Omental fat pad (tissue), 4 donors: ENCODE data around the gene SIRPD. TPM values are rescaled to one million over a fixed set of nuclear protein-coding genes. Genes with fewer than 3 reads are reported as not detected.
"Not testable (repeated sequence)": the region's sequence is repeated elsewhere in the genome, so short reads cannot be mapped to it uniquely, and the experiment has no call there.

Source experiments
- ATAC-seq: fragments of 150-250 bp; one replicate; pipeline ENCODE4 v1.9.1; 2016; ENCODE audit warnings: mild to moderate bottlenecking, moderate library complexity; ENCODE audit not compliant: low FRiP score
- DNase-seq: peaks from one replicate; pipeline ENCODE4 v3.0.0-alpha.2; 2019; ENCODE audit warnings: low spot score
- total RNA-seq, 4 donors: library from RNA; depleted of rRNA; stranded (reverse); fragments of >200 nt; gene quantifications; one replicate each; pipeline ENCODE4 v1.1.0, GENCODE V29; 2016
- TF ChIP-seq, protein P1 (sequence below), 3 donors: fragments of 450-650 bp; IDR thresholded peaks; one replicate each; pipeline ENCODE4 v1.5.1; 2016 to 2017; ENCODE audit warnings: antibody characterized with exemption in 3 of 3, mild to moderate bottlenecking in 3 of 3, moderate library complexity in 2 of 3

The SIRPD gene
- total RNA-seq, 4 donors from 2014 or later = 0.96 to 1.1 TPM; not detected in 2

GRCh38 chr20:1577906-1578305, 20.4 kb upstream of the SIRPD start:
- TF ChIP-seq, protein P1, sequence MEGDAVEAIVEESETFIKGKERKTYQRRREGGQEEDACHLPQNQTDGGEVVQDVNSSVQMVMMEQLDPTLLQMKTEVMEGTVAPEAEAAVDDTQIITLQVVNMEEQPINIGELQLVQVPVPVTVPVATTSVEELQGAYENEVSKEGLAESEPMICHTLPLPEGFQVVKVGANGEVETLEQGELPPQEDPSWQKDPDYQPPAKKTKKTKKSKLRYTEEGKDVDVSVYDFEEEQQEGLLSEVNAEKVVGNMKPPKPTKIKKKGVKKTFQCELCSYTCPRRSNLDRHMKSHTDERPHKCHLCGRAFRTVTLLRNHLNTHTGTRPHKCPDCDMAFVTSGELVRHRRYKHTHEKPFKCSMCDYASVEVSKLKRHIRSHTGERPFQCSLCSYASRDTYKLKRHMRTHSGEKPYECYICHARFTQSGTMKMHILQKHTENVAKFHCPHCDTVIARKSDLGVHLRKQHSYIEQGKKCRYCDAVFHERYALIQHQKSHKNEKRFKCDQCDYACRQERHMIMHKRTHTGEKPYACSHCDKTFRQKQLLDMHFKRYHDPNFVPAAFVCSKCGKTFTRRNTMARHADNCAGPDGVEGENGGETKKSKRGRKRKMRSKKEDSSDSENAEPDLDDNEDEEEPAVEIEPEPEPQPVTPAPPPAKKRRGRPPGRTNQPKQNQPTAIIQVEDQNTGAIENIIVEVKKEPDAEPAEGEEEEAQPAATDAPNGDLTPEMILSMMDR (IDR thresholded peaks at IDR 0.05) = no peak
- DNase-seq (no peak), ATAC-seq (no peak)

- ATAC-seq, DNase-seq: not testable (repeated sequence)
Observed at GRCh38 chr20:1577313-1577712, 19.8 kb upstream of the SIRPD start.

DNA sequence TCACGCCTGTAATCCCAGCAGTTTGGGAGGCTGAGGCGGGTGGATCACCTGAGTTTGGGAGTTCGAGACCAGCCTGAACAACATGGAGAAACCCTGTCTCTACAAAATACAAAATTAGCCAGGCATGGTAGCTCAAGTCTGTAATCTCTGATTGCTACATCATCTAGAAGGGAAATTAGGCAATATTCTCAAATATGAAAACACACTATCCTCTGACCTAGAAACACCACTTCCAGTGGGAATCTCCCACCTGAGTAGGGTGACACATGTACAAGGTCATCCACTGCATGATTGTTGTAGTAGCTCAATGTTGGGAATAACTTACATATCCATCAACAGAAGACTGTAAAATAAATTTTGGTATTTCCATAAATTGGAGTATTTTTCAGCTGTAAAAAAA, 19.1 kb upstream of the SIRPD start:
- TF ChIP-seq, protein P1 (IDR thresholded peaks at IDR 0.05) = no peak
- DNase-seq (no peak), ATAC-seq (no peak)

DNA sequence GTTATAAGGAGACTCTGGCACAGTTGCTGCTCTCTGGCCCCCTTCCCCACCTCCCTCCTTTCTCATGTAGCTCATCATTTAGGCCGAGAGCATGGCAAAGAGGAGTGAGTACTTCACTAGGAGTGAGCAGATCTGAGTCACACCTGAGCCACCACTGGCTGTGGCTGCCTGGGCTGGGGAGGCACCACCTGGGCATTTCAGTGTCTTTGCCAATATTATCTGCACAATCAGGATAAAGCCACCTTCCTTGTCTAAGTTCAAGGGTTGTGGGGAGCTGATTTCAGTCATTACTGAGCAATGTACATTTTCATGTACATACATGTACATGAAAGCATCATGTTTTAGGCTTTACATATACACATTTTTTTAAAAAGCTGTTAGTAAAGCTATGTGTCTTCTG, 18.5 kb upstream of the SIRPD start:
- ATAC-seq, DNase-seq: not testable (repeated sequence)

DNA sequence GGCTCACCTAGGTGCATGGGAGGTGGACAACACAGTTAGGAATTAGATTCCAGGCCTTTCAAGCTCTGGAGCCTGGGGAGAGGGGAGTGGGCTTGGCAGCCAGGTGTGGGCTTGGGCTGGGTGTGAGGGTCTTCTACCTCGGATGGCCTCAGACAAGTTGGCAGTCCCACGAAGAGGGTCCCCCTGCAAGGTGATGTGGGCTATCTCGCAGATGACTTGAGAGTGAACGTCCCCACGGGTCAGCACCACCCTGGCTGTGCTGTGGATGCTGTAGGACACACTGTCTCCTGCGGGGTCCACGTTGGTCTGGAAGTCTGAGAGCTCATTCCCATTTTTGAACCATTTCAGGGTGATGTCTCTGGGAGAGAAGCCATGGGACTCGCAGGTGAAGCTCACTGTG, 14.1 kb upstream of the SIRPD start:
- not testable (repeated sequence) for DNase-seq, ATAC-seq

GRCh38 chr20:1569415-1569881, 11.9 kb upstream of the SIRPD start:
- TF ChIP-seq, protein P1 (IDR thresholded peaks at IDR 0.05) = no peak
- ATAC-seq (no peak), DNase-seq (no peak)

DNA sequence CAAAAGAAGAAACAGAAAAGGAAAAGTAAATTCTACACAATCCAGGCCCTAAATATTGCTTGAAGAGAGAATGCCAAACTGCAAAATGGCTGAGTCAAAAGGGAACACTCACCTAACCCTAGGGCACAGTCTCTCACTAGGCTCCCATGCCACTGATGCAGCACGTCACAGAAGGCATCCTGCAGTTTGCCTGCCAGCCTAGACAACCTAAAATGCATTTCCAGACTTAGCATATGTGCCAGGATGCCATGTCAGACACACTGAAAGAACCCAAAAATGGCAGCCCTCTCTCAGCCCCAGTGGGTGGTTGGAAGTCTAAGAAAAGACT, 10.6 kb upstream of the SIRPD start:
- TF ChIP-seq, protein P1 (IDR thresholded peaks at IDR 0.05) = no peak
- DNase-seq (no peak), ATAC-seq (no peak)

- ATAC-seq = peak; percentile 52
- TF ChIP-seq, protein P1 (IDR thresholded peaks at IDR 0.05) = no peak
- DNase-seq = no peak
Observed at GRCh38 chr20:1567392-1568162, 10.1 kb upstream of the SIRPD start.

DNA sequence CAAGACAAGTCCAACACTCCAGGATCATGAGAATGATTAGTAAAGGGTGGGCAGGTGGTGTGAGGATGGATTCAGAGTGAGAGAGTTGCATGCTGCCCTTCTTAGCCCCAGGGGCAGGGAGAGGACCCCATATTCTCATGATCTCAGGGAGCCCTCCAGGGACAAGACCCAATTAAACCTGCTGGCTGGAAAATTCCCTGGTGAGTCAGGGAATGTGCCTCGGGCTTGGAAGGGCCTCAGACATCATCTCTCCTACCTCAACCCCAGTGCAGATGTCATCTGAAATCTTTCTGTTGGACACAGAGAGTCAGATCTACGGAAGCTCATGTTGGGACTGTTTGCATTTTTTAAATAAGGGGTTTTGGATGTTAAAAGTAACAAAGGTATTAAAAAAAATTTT, 9.2 kb upstream of the SIRPD start:
- TF ChIP-seq, protein P1 (IDR thresholded peaks at IDR 0.05) = no peak
- no peak for ATAC-seq
- no peak for DNase-seq
